ENCODE results near the gene STAMBP.

STAMBP gene

GRCh38 chr2:73908689-73909652, 80.2 kb downstream of the STAMBP start:
- no peak for DNase-seq (ENCODE audit: extremely low spot score)
- POLR2A ChIA-PET, result interaction anchor here (1.2 kb wide), 1 partner anchor 12 kb away, joined by 3 read pairs; no protein-coding TSS in a partner anchor
- TF ChIP-seq FOXA1 (IDR thresholded peaks at IDR 0.05), result no peak
- TF ChIP-seq SP1 (IDR thresholded peaks at IDR 0.05), result no peak
- TF ChIP-seq PKNOX1 (IDR thresholded peaks at IDR 0.05), result no peak
- TF ChIP-seq ZNF384 (IDR thresholded peaks at IDR 0.05), result no peak
- CTCF ChIA-PET, result interaction anchor here (0.6 kb wide), 1 partner anchor 165 kb away, joined by 3 read pairs; no protein-coding TSS in a partner anchor

- TF ChIP-seq SUZ12 (IDR thresholded peaks at IDR 0.05) (no peak), ELF4 (IDR thresholded peaks at IDR 0.05) (no peak), SP1 (IDR thresholded peaks at IDR 0.05) (no peak), TARDBP (IDR thresholded peaks at IDR 0.05) (no peak), FOXM1 (IDR thresholded peaks at IDR 0.05; ENCODE audit: borderline replicate concordance) (no peak), LEF1 (IDR thresholded peaks at IDR 0.05; ENCODE audit: borderline replicate concordance) (no peak)
- DNase-seq (ENCODE audit: extremely low spot score), result no peak
- CTCF ChIA-PET, result interaction anchor here (0.6 to 1.1 kb wide), 3 partner anchors 10 to 98 kb away, joined by 3 to 4 read pairs (median 3); no protein-coding TSS in a partner anchor
- POLR2A ChIA-PET, result no interaction called here
Observed at GRCh38 chr2:73910873-73911547, 82.2 kb downstream of the STAMBP start.

GRCh38 chr2:73911548-73912208, 82.9 kb downstream of the STAMBP start:
- no peak for DNase-seq (ENCODE audit: extremely low spot score)
- TF ChIP-seq ELF4 (IDR thresholded peaks at IDR 0.05) (no peak), NFRKB (IDR thresholded peaks at IDR 0.05) (no peak), ARNT (IDR thresholded peaks at IDR 0.05) (no peak), LEF1 (IDR thresholded peaks at IDR 0.05; ENCODE audit: borderline replicate concordance) (no peak), TARDBP (IDR thresholded peaks at IDR 0.05) (no peak), SUZ12 (IDR thresholded peaks at IDR 0.05) (no peak), CTBP1 (IDR thresholded peaks at IDR 0.05; ENCODE audit: borderline replicate concordance) (no peak), HDGF (IDR thresholded peaks at IDR 0.05; ENCODE audit: borderline replicate concordance) (no peak), SP1 (IDR thresholded peaks at IDR 0.05) (no peak), FOXA1 (IDR thresholded peaks at IDR 0.05) (no peak), BHLHE40 (IDR thresholded peaks at IDR 0.05; ENCODE audit: borderline replicate concordance) (no peak), FOXM1 (IDR thresholded peaks at IDR 0.05; ENCODE audit: borderline replicate concordance) (no peak), L3MBTL2 (conservative IDR thresholded peaks at IDR 0.05) (no peak), PKNOX1 (IDR thresholded peaks at IDR 0.05) (no peak), ZNF384 (IDR thresholded peaks at IDR 0.05) (no peak)
- CTCF ChIA-PET, result interaction anchor here (0.7 to 1.1 kb wide), 2 partner anchors 10 to 97 kb away, joined by 3 read pairs; no protein-coding TSS in a partner anchor
- POLR2A ChIA-PET, result no interaction called here

- ChIA-PET POLR2A (no interaction called here), CTCF (no interaction called here)
- no peak for DNase-seq (ENCODE audit: extremely low spot score)
- no peak for TF ChIP-seq BHLHE40 (IDR thresholded peaks at IDR 0.05; ENCODE audit: borderline replicate concordance)
- TF ChIP-seq LEF1 (IDR thresholded peaks at IDR 0.05; ENCODE audit: borderline replicate concordance), result no peak
- no peak for TF ChIP-seq ZNF384 (IDR thresholded peaks at IDR 0.05)
- no peak for TF ChIP-seq CTBP1 (IDR thresholded peaks at IDR 0.05; ENCODE audit: borderline replicate concordance)
- no peak for TF ChIP-seq PKNOX1 (IDR thresholded peaks at IDR 0.05)
- no peak for TF ChIP-seq HDGF (IDR thresholded peaks at IDR 0.05; ENCODE audit: borderline replicate concordance)
- TF ChIP-seq FOXA1 (IDR thresholded peaks at IDR 0.05), result no peak
- TF ChIP-seq ELF4 (IDR thresholded peaks at IDR 0.05), result no peak
- no peak for TF ChIP-seq L3MBTL2 (conservative IDR thresholded peaks at IDR 0.05)
- no peak for TF ChIP-seq TARDBP (IDR thresholded peaks at IDR 0.05)
- TF ChIP-seq FOXM1 (IDR thresholded peaks at IDR 0.05; ENCODE audit: borderline replicate concordance), result no peak
- TF ChIP-seq NFRKB (IDR thresholded peaks at IDR 0.05), result no peak
Observed at GRCh38 chr2:73913414-73914054, 84.8 kb downstream of the STAMBP start.

GRCh38 chr2:73914667-73915066, 85.9 kb downstream of the STAMBP start:
- ChIA-PET POLR2A (no interaction called here), CTCF (no interaction called here)
- no peak for TF ChIP-seq PKNOX1 (IDR thresholded peaks at IDR 0.05)
- TF ChIP-seq LEF1 (IDR thresholded peaks at IDR 0.05; ENCODE audit: borderline replicate concordance), result no peak
- no peak for TF ChIP-seq NFRKB (IDR thresholded peaks at IDR 0.05)
- no peak for TF ChIP-seq SUZ12 (IDR thresholded peaks at IDR 0.05)
- no peak for TF ChIP-seq CTBP1 (IDR thresholded peaks at IDR 0.05; ENCODE audit: borderline replicate concordance)
- DNase-seq (ENCODE audit: extremely low spot score), result no peak
